GM12878 (cell line): ENCODE results near the gene CFAP52. TPM values are rescaled to one million over a fixed set of nuclear protein-coding genes. Genes with fewer than 3 reads are reported as not detected.

Source experiments
- ATAC-seq: fragments of 200-7000 bp; cut with Tn5 transposase; 3 replicates; pipeline ENCODE4 v1.9.1; 2020; ENCODE audit warnings: mild to moderate bottlenecking, moderate library complexity
- BruUV-seq: library from RNA; stranded (reverse); fragments of 400-500 nt; replicated peaks from 2 replicates; lab custom pipeline; 2021; lab: Mats Ljungman, UMichigan
- CTCF ChIA-PET: fragments of 300-600 bp; sonication (Branson Sonifier 250); formaldehyde crosslinking; extraction: SDS; loops from one replicate; lab custom pipeline; 2021; ENCODE audit warnings: inconsistent platforms; lab: Yijun Ruan, JAX
- POLR2A ChIA-PET: fragments of 350-600 bp; formaldehyde crosslinking; extraction: SDS; loops from one replicate; lab custom pipeline; 2021; ENCODE audit warnings: inconsistent platforms; lab: Charles Lee
- RAD21 ChIA-PET: fragments of 300-600 bp; sonication (Branson Sonifier 250); formaldehyde crosslinking; loops from one replicate; lab custom pipeline; 2023; ENCODE audit warnings: antibody characterized with exemption; ENCODE audit not compliant: unreplicated experiment; lab: Charles Lee
- SMC1A ChIA-PET: fragments of 300-600 bp; sonication (Branson Sonifier 250); formaldehyde crosslinking; loops from one replicate; lab custom pipeline; 2023; ENCODE audit not compliant: unreplicated experiment, uncharacterized antibody; lab: Charles Lee
- DNase-seq: peaks from one replicate; pipeline ENCODE4 v3.0.0-alpha.2; 2011; ENCODE audit warnings: low read depth, low spot score
- FAIRE-seq: peaks from 3 replicates; lab custom pipeline; 2011; peaks lifted over from hg19 to GRCh38; lab: Jason Lieb, UNC
- H2AFZ ChIP-seq: 2 replicates; pipeline ENCODE4 v1.6.0; 2011; ENCODE audit warnings: low read depth, low read length, control low read depth; ENCODE audit not compliant: control insufficient read depth
- H3K27ac ChIP-seq: 2 replicates; pipeline ENCODE4 v1.5.1; 2011; ENCODE audit warnings: control low read depth; ENCODE audit not compliant: control insufficient read depth, insufficient read depth
- H3K27me3 ChIP-seq, 2 experiments: replicated peaks in 1 of 2; 2 replicates each; pipeline versions ENCODE4 v1.6.0 to v1.6.1; 2011; ENCODE audit warnings: low read length in 1 of 2; ENCODE audit not compliant: control insufficient read depth in 2 of 2, insufficient read depth in 2 of 2
- H3K36me3 ChIP-seq, 2 experiments: 2 replicates each; pipeline ENCODE4 v1.5.1; 2011; ENCODE audit warnings: low read length in 1 of 2; ENCODE audit not compliant: control insufficient read depth in 2 of 2, insufficient read depth in 2 of 2
- H3K4me1 ChIP-seq: 2 replicates; pipeline ENCODE4 v1.6.1; 2011; ENCODE audit warnings: mild to moderate bottlenecking, low read length, moderate library complexity, mixed read lengths; ENCODE audit not compliant: control insufficient read depth, insufficient read depth
- H3K4me2 ChIP-seq: 2 replicates; pipeline ENCODE4 v1.6.0; 2011; ENCODE audit warnings: control low read depth; ENCODE audit not compliant: control insufficient read depth, insufficient read depth
- H3K4me3 ChIP-seq: fragments of 200-600 bp; sonication (generic); 2 replicates; pipeline ENCODE4 v1.5.1; 2016
- H3K79me2 ChIP-seq: 2 replicates; pipeline ENCODE4 v1.6.0; 2011; ENCODE audit warnings: low read length; ENCODE audit not compliant: control insufficient read depth, insufficient read depth
- H3K9ac ChIP-seq: 2 replicates; pipeline ENCODE4 v1.8.0; 2011; ENCODE audit warnings: low read length, control low read depth, mixed read lengths; ENCODE audit not compliant: control insufficient read depth, insufficient read depth
- H3K9me3 ChIP-seq: replicated peaks from 3 replicates; pipeline ENCODE4 v1.5.1; 2011; ENCODE audit warnings: mild to moderate bottlenecking, low read length; ENCODE audit not compliant: control insufficient read depth, insufficient read depth
- H4K20me1 ChIP-seq: 2 replicates; pipeline ENCODE4 v1.6.0; 2011; ENCODE audit not compliant: control insufficient read depth, insufficient read depth
- ATF3 ChIP-seq: IDR thresholded peaks from 2 replicates; pipeline ENCODE4 v1.6.1; 2011; ENCODE audit warnings: low read depth, mild to moderate bottlenecking, low read length, moderate library complexity, borderline replicate concordance; ENCODE audit errors: extremely low read depth
- BCL3 ChIP-seq: IDR thresholded peaks from 2 replicates; pipeline ENCODE4 v1.6.1; 2011; ENCODE audit warnings: borderline replicate concordance, low read depth, mild to moderate bottlenecking, moderate library complexity, low read length; ENCODE audit not compliant: insufficient read depth, poor library complexity, severe bottlenecking
- EGR1 ChIP-seq, 2 experiments: IDR thresholded peaks; 1 replicate in 1 of 2; 2 replicates in 1 of 2; pipeline ENCODE4 v1.6.1; 2011 to 2012; ENCODE audit warnings: low read depth in 2 of 2, low read length in 2 of 2, borderline replicate concordance in 1 of 2, mild to moderate bottlenecking in 1 of 2, moderate library complexity in 1 of 2
- HDAC6 ChIP-seq: fragments of 200-600 bp; sonication (generic); IDR thresholded peaks from one replicate; pipeline ENCODE4 v1.8.0; 2017; ENCODE audit warnings: antibody characterized with exemption; ENCODE audit not compliant: unreplicated experiment
- IRF5 ChIP-seq: fragments of 450-650 bp; IDR thresholded peaks from 2 replicates; pipeline ENCODE4 v1.6.1; 2017; ENCODE audit warnings: borderline replicate concordance
- MEF2A ChIP-seq: IDR thresholded peaks from 2 replicates; pipeline ENCODE4 v1.6.1; 2011; ENCODE audit warnings: low read depth, mild to moderate bottlenecking, low read length, moderate library complexity; ENCODE audit not compliant: insufficient read depth
- MLLT1 ChIP-seq: fragments of 450-650 bp; IDR thresholded peaks from 2 replicates; pipeline ENCODE4 v1.6.1; 2016; ENCODE audit warnings: mild to moderate bottlenecking
- NFXL1 ChIP-seq: fragments of 450-650 bp; IDR thresholded peaks from 2 replicates; pipeline ENCODE4 v1.6.1; 2017; ENCODE audit warnings: antibody characterized with exemption, mild to moderate bottlenecking, borderline replicate concordance
- NR2F1 ChIP-seq: fragments of 450-650 bp; conservative IDR thresholded peaks from 2 replicates; pipeline ENCODE4 v1.6.1; 2017; ENCODE audit warnings: mild to moderate bottlenecking
- RUNX3 ChIP-seq: IDR thresholded peaks from 2 replicates; pipeline ENCODE4 v1.6.1; 2012; ENCODE audit warnings: low read length, inconsistent platforms
- STAT1 ChIP-seq: fragments of 450-650 bp; conservative IDR thresholded peaks from 2 replicates; pipeline ENCODE4 v1.6.1; 2014; ENCODE audit warnings: antibody characterized with exemption, mild to moderate bottlenecking
- TBL1XR1 ChIP-seq: IDR thresholded peaks from 2 replicates; pipeline ENCODE4 v1.6.1; 2012; ENCODE audit warnings: low read depth, low read length, improper control_type of control experiment
- TCF12 ChIP-seq: IDR thresholded peaks from 2 replicates; pipeline ENCODE4 v1.6.1; 2011; ENCODE audit warnings: low read depth, mild to moderate bottlenecking, low read length
- ZBTB11 ChIP-seq: fragments of 450-650 bp; formaldehyde crosslinking; IDR thresholded peaks from 2 replicates; pipeline ENCODE4 v1.5.0; 2022; ENCODE audit warnings: mild to moderate bottlenecking, missing genetic modification characterization
- WGBS: methylation state at CpG from one replicate; pipeline ENCODE4 v1.1.6; 2016; ENCODE audit warnings: low lambda C conversion rate; ENCODE audit not compliant: insufficient replicate concordance, insufficient coverage; ENCODE audit errors: missing lambda C conversion rate; 5-methylcytosine and 5-hydroxymethylcytosine counted together
- in situ Hi-C: fragments of 300-500 bp; cut with MboI; formaldehyde crosslinking; loops from 9 replicates; pipeline ENCODE4 v1.14.3; 2018; ENCODE audit warnings: mixed read lengths
- intact Hi-C: fragments of 100-400 bp; cut with micrococcal nuclease; formaldehyde crosslinking; loops from one replicate; pipeline ENCODE4 v1.14.2; 2022; ENCODE audit not compliant: unreplicated experiment
- polyA plus RNA-seq, 11 experiments: library from polyadenylated mRNA; depleted of rRNA in 4 of 11; unstranded in 6 of 11; stranded (reverse) in 5 of 11; fragments of >200 nt; fragmentation: Nextera tagmentation in 4 of 11; fragmentation: Illumina TruSeq in 1 of 11; extraction: Ambion mirVana in 4 of 11; extraction: Trizol in 1 of 11; gene quantifications; 1 replicate in 1 of 11; 2 replicates in 10 of 11; pipeline versions ENCODE4 v1.2.1 to v1.2.3, GENCODE V29; 2011 to 2016; ENCODE audit warnings: inconsistent platforms in 2 of 11, missing spikeins in 2 of 11, low read depth in 1 of 11
- total RNA-seq, 4 experiments: library from RNA; depleted of rRNA in 3 of 4; stranded (reverse); fragments of >200 nt in 3 of 4; fragmentation: Illumina TruSeq in 1 of 4; extraction: Trizol in 1 of 4; gene quantifications; 2 replicates each; pipeline versions ENCODE4 v1.2.1 to v1.2.3, GENCODE V29; 2013 to 2021

The CFAP52 gene
- total and polyA plus RNA-seq, 10 of the 15 experiments (the other 5 are each of a cell fraction or from before 2014, with no cell fraction given), result 0.05 to 0.14 TPM; not detected in 8

GRCh38 chr17:9557161-9557755 lies 19.2 kb upstream of the CFAP52 start (continued):
- TF ChIP-seq BCL3 (no peak), ATF3 (no peak)

GRCh38 chr17:9557857-9558256 lies 18.6 kb upstream of the CFAP52 start:
- Histone ChIP-seq H4K20me1 (peaks cover 2% of the 10 kb centered on the region; the same call in 1 of the 2 replicates), H3K4me3 (no peak overlapping the region), H3K79me2 (no peaks in the 10 kb centered on the region), H3K27me3 (no peaks in the 10 kb centered on the region), H3K36me3 (peaks cover 0 to 5% of the 10 kb centered on the region in 2 experiments; a peak in 3 of 4 replicates), H2AFZ (no peak overlapping the region), H3K9ac (no peak overlapping the region), H3K4me1 (no peaks in the 10 kb centered on the region), H3K4me2 (no peak overlapping the region), H3K27ac (no peak overlapping the region), H3K9me3 (no peaks in the 10 kb centered on the region)
- 94% methylated on average over 9 of the region's 9 CpGs for WGBS
- ChIA-PET CTCF (interaction anchor here (0.6 to 1.2 kb wide), 3 partner anchors 24 to 269 kb away, joined by 3 read pairs; no protein-coding TSS in a partner anchor), RAD21 (no interaction called here), POLR2A (no interaction called here), SMC1A (no interaction called here)
- no TSS peak for BruUV-seq
- no peak for DNase-seq
- ATAC-seq, result no peak
- intact Hi-C loops (no loop called here), in situ Hi-C loops (no loop called here)
- no peak for FAIRE-seq
- no peak for TF ChIP-seq RUNX3
- no peak for TF ChIP-seq TBL1XR1
- TF ChIP-seq HDAC6, result no peak
- no peak for TF ChIP-seq TCF12
- no peak for TF ChIP-seq MLLT1
- TF ChIP-seq MEF2A, result no peak
- no peak for TF ChIP-seq IRF5
- no peak for TF ChIP-seq NR2F1
- TF ChIP-seq NFXL1, result no peak
- no peak for TF ChIP-seq STAT1
- no peak for TF ChIP-seq EGR1 (IDR thresholded peaks at IDR 0.05; ENCODE audit: borderline replicate concordance in 1 of 2, low read depth in 2 of 2, low read length in 2 of 2)
- no peak for TF ChIP-seq ZBTB11 (CRISPR knock-in tag)
